Tibial nerve (tissue), 4 donors: ENCODE results near the gene FAM167B. TPM values are rescaled to one million over a fixed set of nuclear protein-coding genes. Genes with fewer than 3 reads are reported as not detected.

Experiments
- DNase-seq, 2 donors: peaks; one replicate each; pipeline ENCODE4 v3.0.0-alpha.2; 2019; ENCODE audit warnings: low spot score in 2 of 2
- H3K27ac ChIP-seq, 4 donors: fragments of 200-600 bp; sonication (generic) in 3 of 4; one replicate each; pipeline ENCODE4 v1.5.1; 2017 to 2019; ENCODE audit warnings: mild to moderate bottlenecking in 1 of 4
- H3K27me3 ChIP-seq, 2 donors: fragments of 200-600 bp; sonication (generic) in 1 of 2; one replicate each; pipeline versions ENCODE4 v1.5.1 to v1.6.0; 2017 to 2019
- H3K36me3 ChIP-seq, 3 donors: fragments of 200-600 bp; sonication (generic); one replicate each; pipeline ENCODE4 v1.5.1; 2018 to 2019
- H3K4me1 ChIP-seq, 4 donors: fragments of 200-600 bp; sonication (generic) in 3 of 4; one replicate each; pipeline ENCODE4 v1.5.1; 2017 to 2019
- H3K4me3 ChIP-seq, 4 donors: fragments of 200-600 bp; sonication (generic) in 3 of 4; one replicate each; pipeline ENCODE4 v1.5.1; 2017 to 2019; ENCODE audit warnings: mild to moderate bottlenecking in 1 of 4, moderate library complexity in 1 of 4
- H3K9me3 ChIP-seq, 4 donors: fragments of 200-600 bp; sonication (generic) in 3 of 4; one replicate each; pipeline ENCODE4 v1.5.1; 2017 to 2019
- CTCF ChIP-seq, 5 experiments: fragments of 200-600 bp in 3 of 5; fragments of 450-650 bp in 2 of 5; sonication (generic) in 3 of 5; IDR thresholded peaks; one replicate each; pipeline ENCODE4 v1.5.1; 2016 to 2019; ENCODE audit warnings: antibody characterized with exemption in 5 of 5, mild to moderate bottlenecking in 3 of 5, moderate library complexity in 2 of 5
- EP300 ChIP-seq, 2 donors: sonication (generic); formaldehyde crosslinking; IDR thresholded peaks; one replicate each; pipeline ENCODE4 v1.6.1; 2017; ENCODE audit warnings: antibody characterized with exemption in 2 of 2, mild to moderate bottlenecking in 1 of 2
- POLR2A ChIP-seq, 2 donors: fragments of 450-650 bp; IDR thresholded peaks; one replicate each; pipeline ENCODE4 v1.6.1; 2017; ENCODE audit warnings: antibody characterized with exemption in 2 of 2, mild to moderate bottlenecking in 2 of 2, moderate library complexity in 2 of 2
- WGBS, 2 donors: methylation state at CpG; one replicate each; pipeline ENCODE4 v1.1.5; 2018; 5-methylcytosine and 5-hydroxymethylcytosine counted together
- total RNA-seq, 4 donors: library from RNA; depleted of rRNA; stranded (reverse); fragments of >200 nt; gene quantifications; one replicate each; pipeline ENCODE4 v1.1.0, GENCODE V29; 2016

FAM167B gene
- total RNA-seq, 4 donors from 2014 or later = 1.4 to 5.4 (median 3.5) TPM

GRCh38 chr1:32223683-32224082, 23.3 kb upstream of the FAM167B start:
- H3K4me1 ChIP-seq = peaks cover 0 to 51% (median 23%) of the 10 kb centered on the region in 4 donors
- TF ChIP-seq CTCF (IDR thresholded peaks at IDR 0.05) (no peak), POLR2A (IDR thresholded peaks at IDR 0.05) (no peak), EP300 (IDR thresholded peaks at IDR 0.05) (no peak)
- H3K27ac ChIP-seq = peak overlapping the region in 2 of 4 donors; percentile 4 to 92
- no peaks in the 10 kb centered on the region for H3K27me3 ChIP-seq
- H3K4me3 ChIP-seq = peak overlapping the region in 1 of 4 donors; percentile 77
- WGBS, 2 donors = 50 to 63% methylated on average over 3 of the region's 3 CpGs
- no peak for DNase-seq
- no peaks in the 10 kb centered on the region for H3K9me3 ChIP-seq
- H3K36me3 ChIP-seq = peaks cover 0 to 65% (median 20%) of the 10 kb centered on the region in 3 donors

GRCh38 chr1:32224285-32224684, 22.7 kb upstream of the FAM167B start:
- H3K36me3 ChIP-seq = peaks cover 0 to 65% (median 20%) of the 10 kb centered on the region in 3 donors
- H3K27ac ChIP-seq = peak overlapping the region in 1 of 4 donors; percentile 92
- TF ChIP-seq CTCF (IDR thresholded peaks at IDR 0.05) (no peak), POLR2A (IDR thresholded peaks at IDR 0.05) (no peak), EP300 (IDR thresholded peaks at IDR 0.05) (no peak)
- H3K27me3 ChIP-seq = no peaks in the 10 kb centered on the region
- no peak overlapping the region for H3K4me3 ChIP-seq
- WGBS, 2 donors = 88 to 92% methylated on average over 4 of the region's 4 CpGs
- DNase-seq = no peak
- peaks cover 0 to 47% (median 23%) of the 10 kb centered on the region in 4 donors for H3K4me1 ChIP-seq
- H3K9me3 ChIP-seq = no peaks in the 10 kb centered on the region

- 76 to 93% methylated on average over 3 of the region's 3 CpGs for WGBS, 2 donors
- peaks cover 0 to 99% (median 29%) of the 10 kb centered on the region in 3 donors for H3K36me3 ChIP-seq
These were observed 18.3 kb upstream of the FAM167B start for GRCh38 chr1:32228771-32229170.

GRCh38 chr1:32231843-32232432, 15.1 kb upstream of the FAM167B start:
- WGBS, 2 donors = 82 to 86% methylated on average over 5 of the region's 5 CpGs
- Histone ChIP-seq H3K9me3 (no peaks in the 10 kb centered on the region), H3K27me3 (no peaks in the 10 kb centered on the region), H3K4me1 (no peaks in the 10 kb centered on the region), H3K27ac (no peak overlapping the region), H3K4me3 (no peak overlapping the region), H3K36me3 (peaks cover 0 to 88% (median 15%) of the 10 kb centered on the region in 3 donors)
- DNase-seq = no peak
- TF ChIP-seq EP300 (IDR thresholded peaks at IDR 0.05) (no peak), CTCF (IDR thresholded peaks at IDR 0.05) (no peak), POLR2A (IDR thresholded peaks at IDR 0.05) (no peak)

More at GRCh38 chr1:32228771-32229170, 18.3 kb upstream of the FAM167B start:
- Histone ChIP-seq H3K27me3 (no peaks in the 10 kb centered on the region), H3K4me3 (no peak overlapping the region), H3K9me3 (no peaks in the 10 kb centered on the region), H3K27ac (no peak overlapping the region), H3K4me1 (peaks cover 0 to 15% (median 3%) of the 10 kb centered on the region in 4 donors)
- DNase-seq = no peak
- TF ChIP-seq POLR2A (IDR thresholded peaks at IDR 0.05) (no peak), EP300 (IDR thresholded peaks at IDR 0.05) (no peak), CTCF (IDR thresholded peaks at IDR 0.05) (no peak)

GRCh38 chr1:32232558-32233304, 14.3 kb upstream of the FAM167B start:
- H3K4me3 ChIP-seq = no peak overlapping the region
- H3K27ac ChIP-seq = no peak overlapping the region
- WGBS, 2 donors = 77 to 80% methylated on average over 8 of the region's 8 CpGs
- H3K36me3 ChIP-seq = peaks cover 0 to 81% (median 15%) of the 10 kb centered on the region in 3 donors
- no peak for DNase-seq
- H3K9me3 ChIP-seq = no peaks in the 10 kb centered on the region
- no peak for TF ChIP-seq POLR2A (IDR thresholded peaks at IDR 0.05)
- H3K27me3 ChIP-seq = no peaks in the 10 kb centered on the region
- H3K4me1 ChIP-seq = no peaks in the 10 kb centered on the region
